EL (cell line): ENCODE measurements around the gene LRCH3.
"Not testable (repeated sequence)": the region's sequence is repeated elsewhere in the genome, so short reads cannot be mapped to it uniquely, and the experiment has no call there.

Experiments used
- DNase-seq: peaks from one replicate; pipeline ENCODE4 v3.0.0-alpha.2; 2016

The LRCH3 gene

GRCh38 chr3:197841789-197842188 is 50.7 kb downstream of the LRCH3 start:
- DNase-seq: no peak

GRCh38 chr3:197846491-197846890 is 55.4 kb downstream of the LRCH3 start:
- DNase-seq: no peak

DNA sequence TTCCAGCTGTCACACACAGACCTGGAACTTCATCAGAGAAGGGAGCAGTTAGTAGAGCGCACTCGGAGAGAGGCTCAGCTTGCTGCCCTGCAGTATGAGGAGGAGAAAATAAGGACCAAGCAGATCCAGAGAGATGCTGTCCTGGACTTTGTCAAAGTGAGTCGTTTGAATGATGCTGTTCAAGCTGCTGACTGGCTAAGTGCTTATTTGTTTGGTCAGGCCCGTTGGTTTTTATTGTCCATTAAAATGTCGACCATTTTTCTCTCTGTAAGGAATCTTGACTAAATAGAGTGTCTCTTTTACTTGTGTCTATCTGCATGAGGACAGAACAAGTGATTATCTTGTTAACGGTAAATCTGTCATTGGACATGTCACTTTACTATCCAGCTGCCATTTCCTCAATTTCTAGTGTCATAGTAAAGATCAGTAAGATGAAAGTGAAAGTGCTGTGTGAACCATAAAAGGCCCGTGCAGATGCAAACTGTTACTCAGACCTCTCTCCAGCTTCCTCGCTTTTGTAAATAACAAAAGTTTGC is 56.9 kb downstream of the LRCH3 start:
- DNase-seq: peak; percentile 48

- DNase-seq: peak; percentile 98
Observed at GRCh38 chr3:197854596-197855343, 63.7 kb downstream of the LRCH3 start.

GRCh38 chr3:197855571-197855970 is 64.5 kb downstream of the LRCH3 start:
- DNase-seq: no peak

DNA sequence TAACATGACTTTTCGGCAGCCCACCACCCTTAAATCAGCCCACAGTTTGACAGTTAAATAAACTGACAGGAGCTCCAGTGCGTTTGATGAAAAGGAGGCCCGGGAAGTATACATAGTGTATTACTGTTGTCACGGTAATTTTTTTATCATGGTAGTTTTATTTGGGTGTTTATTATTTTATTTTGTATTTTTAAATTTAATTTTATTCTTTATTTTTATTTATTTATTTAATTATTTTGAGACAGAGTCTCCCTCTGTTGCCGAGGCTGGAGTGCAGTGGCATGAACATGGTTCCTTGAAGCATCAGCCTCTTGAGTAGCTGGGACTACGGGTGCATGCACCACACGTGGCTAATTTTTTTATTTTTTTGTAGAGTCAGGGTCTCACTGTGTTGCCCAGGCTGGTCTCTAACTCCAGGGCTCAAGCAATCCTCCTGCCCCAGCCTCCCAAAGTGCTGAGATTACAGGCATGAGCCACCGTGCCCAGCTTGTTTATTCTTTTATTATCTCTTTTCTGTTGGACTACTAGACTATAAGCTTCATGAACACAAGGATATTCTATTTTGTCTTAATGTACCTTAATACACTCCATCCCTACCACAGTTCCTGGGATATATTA is 65.3 kb downstream of the LRCH3 start:
- no peak for DNase-seq

- no peak for DNase-seq
Observed at GRCh38 chr3:197858133-197858532, 67.1 kb downstream of the LRCH3 start.

- no peak for DNase-seq
Observed at GRCh38 chr3:197858598-197858997, 67.5 kb downstream of the LRCH3 start.

- DNase-seq: no peak
Observed at GRCh38 chr3:197866035-197866434, 75.0 kb downstream of the LRCH3 start.

- DNase-seq: no peak
Observed at GRCh38 chr3:197873329-197873728, 82.3 kb downstream of the LRCH3 start.

GRCh38 chr3:197874064-197874463 is 83.0 kb downstream of the LRCH3 start:
- DNase-seq: no peak

GRCh38 chr3:197874653-197875052 is 83.6 kb downstream of the LRCH3 start:
- DNase-seq: no peak

GRCh38 chr3:197877902-197878301 is 86.8 kb downstream of the LRCH3 start:
- DNase-seq: no peak

DNA sequence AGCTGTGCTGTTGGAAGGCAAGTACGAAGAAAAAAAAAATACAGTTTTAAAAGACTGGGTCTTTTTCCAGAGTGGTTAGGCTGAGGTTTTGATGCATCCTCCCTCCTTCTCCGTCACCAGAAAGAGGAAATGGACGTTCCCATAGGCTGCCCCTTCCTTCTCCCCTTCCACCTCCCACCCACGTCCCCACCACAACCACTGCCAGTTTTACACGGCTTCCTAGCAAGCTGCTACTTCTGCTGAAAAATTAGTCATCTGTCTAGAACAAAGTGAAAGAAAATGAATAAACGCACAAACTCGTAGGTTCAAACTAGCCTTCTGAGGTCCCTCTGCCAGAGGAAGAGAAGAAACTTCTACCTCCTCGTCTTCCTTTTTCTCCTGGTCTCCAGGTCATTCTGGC is 87.4 kb downstream of the LRCH3 start:
- no peak for DNase-seq

GRCh38 chr3:197880491-197881269 is 89.6 kb downstream of the LRCH3 start:
- no peak for DNase-seq

GRCh38 chr3:197881270-197881969 is 90.4 kb downstream of the LRCH3 start:
- DNase-seq: no peak

GRCh38 chr3:197881970-197882338 is 90.9 kb downstream of the LRCH3 start:
- DNase-seq: no peak

- no peak for DNase-seq
Observed at GRCh38 chr3:197882586-197882985, 91.5 kb downstream of the LRCH3 start.

GRCh38 chr3:197883541-197883940 is 92.5 kb downstream of the LRCH3 start:
- no peak for DNase-seq

DNA sequence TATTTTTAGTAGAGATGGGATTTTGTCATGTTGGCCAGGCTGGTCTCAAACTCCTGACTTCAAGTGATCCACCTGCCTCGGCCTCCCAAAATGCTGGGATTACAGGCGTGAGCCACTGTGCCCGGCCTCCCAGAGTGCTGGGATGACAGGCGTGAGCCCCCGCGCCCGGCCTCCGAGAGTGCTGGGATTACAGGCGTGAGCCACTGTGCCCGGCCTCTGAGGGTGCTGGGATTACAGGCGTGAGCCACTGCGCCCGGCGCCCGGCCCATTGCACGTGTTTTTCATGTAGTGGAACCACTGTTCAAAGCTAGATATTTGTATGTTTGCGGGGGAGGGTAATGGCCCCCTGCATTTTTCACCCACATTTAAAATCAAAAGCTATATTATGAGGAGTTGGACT is 93.3 kb downstream of the LRCH3 start:
- not testable (repeated sequence) for DNase-seq

GRCh38 chr3:197886052-197886451 is 95.0 kb downstream of the LRCH3 start:
- DNase-seq: not testable (repeated sequence)

GRCh38 chr3:197887430-197888053 is 96.5 kb downstream of the LRCH3 start:
- DNase-seq: not testable (repeated sequence)

DNA sequence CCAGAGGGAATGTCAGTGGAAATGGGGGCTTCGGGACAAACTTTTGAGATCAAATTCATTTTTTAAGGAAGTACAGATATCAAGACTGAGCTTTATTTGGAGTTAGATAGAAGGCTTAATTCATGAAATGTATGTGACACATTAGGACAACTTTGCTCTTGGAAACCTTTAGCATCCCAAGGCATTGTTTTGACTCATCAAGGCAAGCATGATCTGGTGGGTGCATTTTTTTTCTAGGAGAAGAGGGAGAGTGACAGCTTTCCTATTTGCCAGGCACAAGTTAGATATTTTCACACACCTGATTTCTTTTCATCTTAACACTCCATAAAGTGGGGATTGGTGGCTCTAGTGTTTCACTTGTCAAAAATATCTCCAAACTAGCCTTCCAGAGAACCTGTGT is 97.5 kb downstream of the LRCH3 start:
- DNase-seq: no peak
